HG03196 (cell line): ENCODE data around the gene LLCFC1.

Experiments
- ATAC-seq: cut with Tn5 transposase; IDR thresholded peaks from one replicate; pipeline ENCODE4 v1.9.1; 2021; ENCODE audit not compliant: unreplicated experiment

The LLCFC1 gene

DNA sequence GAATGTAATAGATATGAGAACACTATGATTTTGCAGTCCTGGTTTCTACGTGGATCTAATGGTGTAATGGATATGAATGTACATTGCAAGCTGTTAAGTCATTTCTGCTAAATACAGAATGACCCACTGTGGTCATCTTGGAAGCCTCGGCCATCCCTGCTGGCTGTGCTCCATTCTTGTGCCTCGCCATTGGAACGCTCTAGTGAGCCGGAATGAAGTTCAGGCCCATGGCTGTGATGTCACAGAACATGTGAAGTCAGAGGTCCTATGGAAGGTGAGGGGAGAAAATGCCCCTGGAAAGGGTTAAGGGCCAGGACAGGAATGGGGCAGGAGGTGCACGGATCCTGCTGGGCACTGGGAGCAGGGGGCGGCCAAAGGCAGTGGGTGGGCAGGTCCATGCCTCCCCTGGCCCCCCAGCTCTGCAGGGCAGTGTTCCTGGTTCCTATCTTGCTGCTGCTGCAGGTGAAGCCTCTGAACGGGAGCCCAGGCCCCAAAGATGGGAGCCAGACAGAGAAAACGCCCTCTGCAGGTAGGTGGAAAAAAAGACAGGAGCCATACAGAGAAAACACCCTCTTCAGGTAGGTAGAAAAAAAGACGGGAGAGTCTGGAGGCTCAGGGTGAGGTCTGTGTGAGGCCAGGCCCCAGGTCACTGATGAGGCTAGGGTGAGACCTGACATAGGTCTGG is at the start of gene LLCFC1:
TSS of gene LLCFC1 (plus strand) at position 259 of the 685 bp plus-strand sequence. CDS start at position 397, 138 bp downstream.
- ATAC-seq = no peak

DNA sequence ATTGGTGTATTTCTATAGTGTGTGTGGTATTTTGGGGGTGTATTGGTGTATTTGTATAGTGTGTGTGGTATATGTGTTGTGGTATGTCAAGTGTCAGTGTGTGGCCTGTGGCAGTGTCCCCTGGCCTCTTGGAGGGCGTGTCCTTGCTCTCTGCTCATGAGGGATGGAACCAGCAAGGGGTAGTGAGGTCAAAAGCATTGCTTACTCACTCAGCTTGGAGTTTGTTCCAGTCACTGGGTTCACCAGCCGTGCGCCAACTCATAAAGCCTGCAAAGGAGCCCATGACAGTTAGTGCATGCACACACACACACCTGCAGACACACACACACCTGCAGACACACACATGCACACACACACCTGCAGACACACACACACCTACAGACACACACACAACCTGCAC is 49.5 kb upstream of the LLCFC1 start:
- ATAC-seq = no peak

DNA sequence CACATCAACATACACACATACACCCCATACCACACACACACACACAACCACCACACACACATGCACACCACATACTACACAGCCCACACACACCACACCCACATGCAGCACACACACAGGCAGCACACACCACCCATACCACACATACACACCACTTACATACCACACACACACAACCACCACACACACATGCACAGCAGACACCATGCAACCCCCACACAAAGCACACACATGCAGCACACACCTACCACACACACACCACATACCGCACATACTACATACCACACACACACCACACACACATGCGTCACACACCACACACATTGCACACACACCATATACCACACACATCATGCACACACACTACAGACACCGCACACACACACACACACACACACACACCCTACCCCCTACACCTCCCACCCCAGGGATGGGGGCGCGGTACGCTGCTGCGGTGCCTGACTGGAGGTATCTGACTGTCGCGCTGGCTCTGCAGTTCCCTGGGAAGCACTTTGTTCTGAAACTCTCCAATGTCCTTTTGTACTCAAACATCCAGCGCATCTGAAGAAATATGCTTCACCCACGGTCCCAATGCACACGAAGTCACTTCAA is 48.3 kb upstream of the LLCFC1 start:
- ATAC-seq = no peak

DNA sequence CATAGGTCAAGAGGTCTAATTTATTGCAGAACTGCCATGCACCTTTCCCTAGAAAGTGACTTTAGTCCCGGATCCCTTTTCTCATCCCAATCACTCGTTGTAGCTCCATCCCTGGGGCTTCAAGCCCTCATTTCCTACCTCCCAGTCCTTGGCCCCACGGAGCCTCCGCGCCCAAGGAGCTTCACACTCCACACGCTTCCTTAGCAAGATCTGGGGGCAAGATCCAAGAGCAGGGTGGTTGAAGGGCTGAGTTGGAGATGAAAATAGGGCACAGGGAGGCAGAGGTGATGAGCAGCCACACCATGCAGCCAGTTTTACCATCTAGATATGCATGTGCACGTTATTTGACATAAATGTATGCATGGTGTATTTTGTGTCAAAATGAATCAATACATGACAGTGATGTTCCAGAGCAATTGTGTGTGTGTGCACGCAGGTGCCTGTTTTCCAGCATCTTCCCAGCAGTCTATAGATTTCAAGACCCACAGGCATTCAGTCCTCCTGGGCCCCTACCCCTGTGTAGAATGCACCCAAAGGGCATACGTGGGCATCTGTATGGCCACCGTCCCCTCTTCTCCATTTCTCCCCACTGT is 47.7 kb upstream of the LLCFC1 start:
- ATAC-seq = no peak

DNA sequence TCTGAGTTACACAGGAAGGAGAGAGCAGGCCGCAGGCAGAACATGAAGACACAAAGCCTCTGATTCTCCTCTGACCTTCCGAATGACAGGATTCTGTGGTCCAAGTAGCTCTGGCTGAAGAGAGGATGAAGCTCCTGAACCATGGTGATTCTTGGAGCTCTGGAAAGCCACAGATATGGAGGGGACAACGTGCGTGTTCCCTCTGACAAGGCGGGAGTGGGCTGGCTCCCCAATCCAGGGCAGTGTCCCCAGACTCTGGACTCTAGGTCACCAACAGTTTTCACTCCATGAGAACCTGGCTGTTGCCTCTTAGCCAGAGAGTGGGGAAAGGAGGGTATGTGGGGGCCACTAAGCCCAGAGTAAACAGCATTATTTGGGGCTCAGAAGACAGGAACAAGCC is 46.3 kb upstream of the LLCFC1 start:
- ATAC-seq = no peak

DNA sequence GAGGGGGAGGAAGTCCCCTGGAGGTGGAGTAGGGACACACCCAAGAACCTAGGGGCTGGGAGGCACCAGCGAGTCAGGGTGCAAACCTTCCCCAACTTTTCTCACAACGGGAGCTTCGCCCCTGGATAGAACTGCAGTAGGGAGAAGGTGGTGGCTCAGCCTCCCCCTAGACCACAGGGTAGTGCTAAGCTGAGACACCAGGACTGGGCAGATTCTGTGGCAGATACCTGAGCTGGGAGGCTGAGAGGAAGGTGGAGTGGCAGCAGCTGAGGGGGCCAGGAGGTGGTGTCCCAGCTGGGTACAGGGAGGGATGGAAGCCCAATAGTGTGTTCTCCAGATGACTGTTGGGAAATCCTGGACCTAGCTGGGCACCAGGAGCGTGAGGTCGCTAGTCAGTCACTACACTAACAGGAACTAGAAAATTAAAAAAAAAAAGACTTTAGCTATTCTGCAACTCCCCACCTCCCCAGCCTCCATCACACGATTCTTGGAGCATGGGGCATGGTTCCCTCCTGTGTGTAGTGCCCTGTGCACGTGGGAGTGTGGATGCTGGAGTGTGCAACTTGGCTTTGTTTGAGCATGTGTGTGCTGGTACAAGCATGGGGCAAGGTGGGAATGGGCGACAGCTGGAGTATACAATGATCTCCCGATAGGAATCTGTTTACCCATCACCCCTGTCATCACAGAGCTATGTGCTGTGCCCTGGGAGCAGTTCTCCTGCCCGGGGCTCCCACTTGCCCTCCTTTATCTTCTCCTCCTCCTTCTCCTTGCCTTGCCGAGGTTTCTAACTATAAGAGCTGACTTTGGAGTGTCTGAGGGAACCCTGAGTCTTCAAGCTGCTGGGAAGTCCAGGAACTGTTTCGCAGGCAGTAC is 44.9 kb upstream of the LLCFC1 start:
- ATAC-seq = no peak

DNA sequence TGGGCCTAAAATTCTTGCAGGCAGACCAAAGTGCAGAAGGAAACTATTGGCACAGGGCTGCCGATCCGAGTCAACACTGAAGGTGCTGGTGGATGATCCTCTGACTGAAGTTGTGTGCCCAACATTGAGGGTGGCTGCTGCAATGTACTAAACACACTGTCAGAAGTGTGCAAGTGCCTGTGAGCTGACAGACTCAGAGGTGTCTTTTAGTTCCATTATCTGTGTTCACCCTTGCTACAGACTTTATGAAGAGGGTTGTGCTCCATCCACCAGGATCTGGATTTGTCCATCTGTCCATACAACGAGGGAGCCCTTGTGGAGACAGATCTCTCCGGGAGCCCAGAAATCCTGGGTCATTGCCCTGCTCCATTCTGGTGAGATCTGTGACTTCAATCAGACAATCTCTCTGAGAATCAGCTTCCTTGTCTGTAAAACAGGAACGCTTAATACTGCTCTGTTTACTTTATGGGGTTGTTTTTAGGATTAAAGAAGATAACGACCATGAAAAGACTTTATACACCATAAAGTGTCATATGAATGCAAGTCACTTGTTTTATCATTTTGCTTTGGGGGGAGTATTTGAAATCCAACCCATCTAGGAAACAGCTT is 44.2 kb upstream of the LLCFC1 start:
- ATAC-seq = no peak

DNA sequence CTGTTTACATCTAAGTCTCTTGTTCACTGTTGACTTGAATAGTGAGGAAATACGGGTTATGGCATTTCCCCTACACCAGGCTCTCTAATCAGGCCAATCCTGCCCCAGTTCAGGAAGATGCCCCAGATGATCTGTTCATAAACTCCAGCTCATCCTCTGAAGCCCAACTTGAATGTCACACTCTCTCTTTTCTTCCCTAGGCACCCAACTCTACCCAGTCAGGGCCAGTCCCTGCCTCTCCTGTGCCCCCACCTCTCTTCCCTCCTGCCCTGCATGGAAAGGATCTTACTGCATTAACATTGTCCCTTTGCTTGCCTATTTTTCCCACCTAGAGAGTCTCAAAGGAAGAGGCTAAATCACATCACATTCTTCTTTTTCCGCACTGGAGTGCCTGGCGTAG is 43.1 kb upstream of the LLCFC1 start:
- no peak for ATAC-seq

DNA sequence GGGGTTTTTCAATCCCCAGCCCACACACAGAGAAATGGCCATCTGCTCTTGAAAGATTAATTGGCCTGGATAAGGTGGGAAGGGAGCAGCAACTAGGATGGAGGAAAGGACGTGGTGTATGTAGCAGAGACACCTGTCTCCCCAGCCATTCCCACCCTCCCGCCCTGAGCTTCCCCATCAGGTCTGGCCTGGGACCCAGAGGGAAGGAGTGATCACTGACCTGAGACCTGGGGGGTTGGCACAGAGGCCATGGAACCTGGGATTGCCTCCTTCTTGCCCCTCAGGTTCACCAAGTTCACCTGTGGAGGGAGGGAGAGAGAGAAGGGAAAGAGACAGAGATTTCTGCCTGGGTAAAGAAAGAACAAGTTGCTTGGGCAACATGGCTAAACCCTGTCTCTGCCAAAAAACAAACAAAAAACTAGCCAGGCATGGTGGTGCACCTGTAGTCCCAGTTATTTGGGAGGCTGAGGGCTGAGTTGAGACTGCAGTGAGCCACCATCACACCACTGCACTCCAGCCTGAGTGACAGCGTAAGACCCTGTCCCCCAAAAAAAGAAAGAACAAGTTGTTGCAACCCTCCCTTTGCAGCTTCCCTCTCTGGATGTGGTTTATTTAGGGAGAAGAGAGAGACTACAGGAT is 42.4 kb upstream of the LLCFC1 start:
- no peak for ATAC-seq

DNA sequence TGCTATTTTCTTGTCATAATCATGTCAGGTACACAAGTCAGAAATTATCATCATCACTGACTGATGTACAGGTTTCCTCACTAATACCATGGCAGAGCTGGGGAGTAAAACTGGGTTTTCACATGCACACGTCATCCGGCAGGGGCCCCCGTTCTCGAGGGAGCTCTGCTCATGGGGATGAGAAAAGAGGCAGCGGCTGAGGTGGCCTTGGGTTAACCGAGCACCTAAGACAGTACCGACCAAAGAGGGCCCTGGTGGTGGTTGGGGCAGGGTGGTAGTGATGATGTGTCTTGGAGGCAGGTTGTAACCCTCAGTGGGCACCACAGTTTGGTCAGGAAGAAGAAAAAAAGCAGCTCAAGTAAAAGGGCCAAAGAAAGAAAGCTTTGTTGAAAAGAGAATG is 41.6 kb upstream of the LLCFC1 start:
- no peak for ATAC-seq

DNA sequence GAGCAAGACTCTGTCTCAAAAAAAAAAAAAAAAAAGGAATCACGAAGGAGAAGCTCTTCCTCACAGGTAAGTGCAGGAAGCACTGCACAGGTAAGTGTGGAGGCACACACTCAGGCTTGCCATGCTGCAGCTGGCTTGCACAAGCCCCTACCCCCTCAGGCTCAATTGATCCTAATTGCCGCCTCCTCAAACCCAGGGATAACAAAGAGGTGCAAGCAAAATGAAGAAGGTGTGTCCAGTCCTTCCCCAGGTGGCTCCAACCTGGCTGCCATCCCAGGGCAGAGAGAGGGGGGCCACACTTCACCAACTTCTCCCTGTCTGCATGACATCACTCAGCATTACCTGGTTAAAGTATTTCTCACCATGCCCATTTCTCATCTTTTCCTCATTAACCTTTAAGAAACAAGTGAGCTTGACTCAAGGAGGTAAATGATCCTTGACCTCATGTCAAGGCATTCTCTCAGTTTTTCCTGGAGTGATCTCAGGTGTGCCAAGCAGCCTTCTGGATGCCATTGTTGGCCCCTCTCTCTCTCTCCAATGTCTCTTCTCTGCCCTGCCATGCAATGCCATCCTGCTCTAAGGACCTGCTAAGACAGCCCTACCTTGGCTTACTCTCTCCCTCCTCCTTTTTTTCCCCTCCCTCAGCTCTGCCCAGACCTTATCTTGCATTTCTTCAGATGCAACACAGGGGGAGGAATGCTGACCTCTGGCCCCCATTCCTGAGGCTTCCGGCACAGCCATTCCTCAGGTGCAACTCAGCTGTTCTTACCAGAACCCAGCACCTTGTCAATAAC is 40.7 kb upstream of the LLCFC1 start:
- ATAC-seq = no peak

DNA sequence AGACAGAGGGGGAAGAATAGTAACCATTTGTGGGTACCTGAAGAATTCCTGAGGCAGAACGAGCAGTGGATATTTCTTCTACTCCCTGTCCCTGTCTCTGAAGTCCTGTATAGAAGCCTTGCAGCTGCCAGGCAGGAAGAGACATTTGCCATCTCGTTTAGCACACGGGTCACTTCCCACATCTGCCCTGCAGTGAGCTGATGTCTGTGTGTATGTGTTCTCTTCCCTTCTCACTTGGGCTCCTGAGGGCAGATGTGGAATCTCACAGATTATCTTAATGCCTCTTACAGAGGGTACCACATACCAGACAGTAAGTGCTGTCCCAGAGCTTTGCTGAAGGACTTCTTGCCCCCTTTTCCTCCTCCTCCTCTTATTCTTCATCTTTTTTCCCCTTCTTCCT is 39.6 kb upstream of the LLCFC1 start:
- ATAC-seq = no peak

DNA sequence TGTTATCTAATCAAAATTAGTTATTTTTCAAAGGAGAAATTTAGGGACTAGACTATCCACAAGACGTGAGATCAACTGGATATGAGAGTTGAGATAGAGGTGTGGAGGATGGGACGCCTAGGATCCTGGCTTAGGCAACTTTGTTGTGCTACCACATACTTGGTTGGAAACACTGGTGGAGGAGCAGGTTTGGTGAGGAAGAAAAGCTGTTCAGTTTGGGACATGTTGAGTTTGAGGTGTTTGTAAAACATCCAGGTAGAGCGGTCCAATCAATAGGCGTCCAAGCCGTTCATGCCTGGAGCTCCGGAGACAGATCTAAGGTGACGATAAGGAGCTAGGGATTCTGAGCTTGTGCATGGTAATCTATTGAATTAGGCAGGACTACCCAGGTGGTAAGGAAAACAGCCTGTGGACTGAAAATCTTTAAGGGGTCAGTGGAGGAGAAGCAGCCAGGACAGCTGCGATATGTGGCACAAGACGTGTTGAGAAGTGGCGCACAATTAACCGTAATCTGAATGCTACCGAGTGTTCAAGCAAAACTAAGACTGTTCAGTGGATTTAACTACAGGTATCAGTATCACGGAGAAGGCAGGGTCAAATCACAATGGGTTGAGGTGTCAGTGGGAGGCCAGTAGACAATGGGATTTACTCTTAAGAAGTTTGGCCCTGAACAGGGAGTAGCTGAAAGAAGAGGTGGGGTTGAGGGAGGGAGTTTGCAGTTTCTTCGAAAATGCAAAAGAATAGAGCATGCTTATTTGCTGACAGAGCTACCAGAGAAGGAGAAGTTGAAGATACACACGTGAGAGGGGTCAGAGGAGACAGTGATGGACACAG is 37.6 kb upstream of the LLCFC1 start:
- ATAC-seq = no peak

DNA sequence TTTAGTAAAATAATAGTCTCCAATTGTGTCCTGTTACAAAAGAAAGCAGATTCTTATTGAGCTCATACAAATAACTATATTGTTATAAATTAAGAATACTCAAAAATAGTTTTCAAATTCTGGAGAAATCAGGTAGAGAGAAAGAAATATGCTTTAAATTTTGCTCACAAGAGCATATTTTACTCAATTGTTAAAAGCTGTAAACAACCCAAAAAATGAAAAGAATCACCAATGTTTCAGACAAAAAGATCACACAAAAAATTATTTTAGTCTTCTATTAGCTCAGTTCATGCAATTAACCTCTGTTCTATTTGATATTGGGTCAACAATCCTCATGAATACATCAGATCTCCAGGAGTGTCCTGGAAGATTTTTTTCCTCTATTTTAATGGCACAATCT is 35.2 kb upstream of the LLCFC1 start:
- no peak for ATAC-seq

DNA sequence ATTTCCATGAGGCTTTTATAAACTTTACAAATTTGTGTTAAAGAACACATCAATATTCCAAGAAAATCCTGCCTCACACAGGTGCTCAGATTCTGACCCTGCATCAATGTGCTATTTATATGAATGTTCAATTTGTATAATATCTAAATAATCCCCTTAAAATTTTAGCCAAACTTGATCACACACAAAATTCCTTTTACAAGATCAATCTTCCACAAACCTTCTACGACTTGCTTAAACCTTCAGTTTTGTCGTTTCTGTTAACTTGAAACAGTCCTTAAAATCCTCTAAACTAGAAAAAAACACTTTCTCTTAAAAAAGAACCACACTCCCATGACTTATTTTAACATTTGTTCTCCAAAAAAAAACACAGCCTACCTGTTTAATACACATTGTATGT is 33.5 kb upstream of the LLCFC1 start:
- no peak for ATAC-seq

DNA sequence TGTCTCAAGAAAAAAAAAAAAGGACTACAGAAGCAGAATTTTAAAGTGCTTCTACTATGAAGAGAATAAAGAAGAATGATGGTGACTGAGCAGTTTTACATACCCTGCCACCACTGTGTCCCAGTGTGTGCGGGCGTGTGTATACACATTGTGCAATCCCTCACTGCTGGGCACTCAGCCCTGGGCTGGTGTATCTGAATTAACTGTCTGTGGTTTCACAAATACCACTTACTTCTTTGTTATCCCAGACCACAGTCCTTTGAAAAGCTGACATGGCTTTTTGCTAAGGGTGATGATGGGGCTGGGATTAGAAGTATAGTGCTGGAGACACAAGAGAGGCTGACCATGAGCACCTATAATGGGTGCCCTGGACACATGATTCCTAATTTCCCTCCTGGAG is 32.6 kb upstream of the LLCFC1 start:
- no peak for ATAC-seq

DNA sequence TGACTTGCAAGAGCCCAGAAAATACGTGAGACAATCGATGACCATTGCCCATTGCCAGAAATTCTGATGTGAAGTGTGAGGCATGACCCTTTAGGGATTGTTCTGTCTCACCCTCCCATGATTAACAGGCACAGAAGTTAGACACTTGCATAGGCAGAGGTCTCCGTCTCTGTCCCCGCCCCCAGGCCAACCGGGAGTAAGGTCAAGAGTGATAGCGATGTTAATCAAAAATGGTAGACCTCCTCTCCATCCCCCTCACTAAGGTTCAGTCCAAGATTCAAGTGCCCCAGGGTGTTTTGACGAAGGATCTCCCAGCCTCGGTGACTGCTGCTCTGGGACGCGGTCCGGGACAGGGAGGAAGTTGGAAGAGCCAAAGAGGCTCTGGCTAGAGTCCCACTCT is 31.0 kb upstream of the LLCFC1 start:
- ATAC-seq = no peak

DNA sequence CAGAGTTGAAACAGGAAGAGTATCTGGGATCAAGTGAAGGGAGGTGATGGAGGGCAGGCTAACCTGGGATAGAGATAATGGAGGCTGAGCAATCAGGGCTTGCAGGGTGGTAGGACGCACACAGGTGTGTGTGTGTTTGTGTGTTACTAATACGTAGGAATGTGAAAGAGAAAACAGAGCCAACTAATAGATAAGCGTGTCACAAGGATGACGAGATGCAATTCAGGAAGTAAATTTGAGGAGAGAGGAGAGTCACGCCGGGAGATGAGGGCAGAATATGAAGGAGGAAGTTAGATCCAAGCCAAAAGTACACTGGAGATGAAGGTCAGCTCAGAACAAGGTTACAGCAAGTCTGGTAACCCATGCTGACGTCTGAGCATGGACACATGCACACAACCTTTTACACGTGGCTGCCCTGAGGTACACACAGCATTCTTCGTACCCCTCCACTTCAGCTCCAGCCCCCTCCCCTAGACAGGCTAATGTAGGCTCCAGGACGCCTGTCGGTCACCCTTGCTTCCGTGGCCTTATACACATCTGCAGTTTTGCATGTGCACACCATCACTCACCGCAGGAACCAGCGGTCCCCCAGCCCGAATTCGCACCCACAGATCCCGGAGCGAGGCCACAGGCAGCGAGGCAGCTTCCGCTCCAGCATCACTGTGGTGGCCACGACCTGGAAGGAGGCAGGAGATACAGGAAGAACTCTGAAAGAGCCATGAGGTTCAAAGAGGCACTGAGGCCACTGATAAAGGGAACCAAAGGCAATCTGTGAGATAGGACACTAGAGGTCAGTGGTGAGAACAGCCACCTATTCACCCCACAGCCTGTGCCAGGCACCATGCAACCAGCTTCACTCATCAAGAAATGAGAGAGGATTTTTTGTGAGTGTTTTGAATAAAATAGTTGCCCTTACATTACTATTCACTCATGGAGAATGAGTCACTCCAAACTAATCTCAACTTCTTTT is 30.1 kb upstream of the LLCFC1 start:
- ATAC-seq = no peak
